Pancreas (tissue), 10 donors: Measurements from ENCODE around the gene CNTN5. TPM values are rescaled to one million over a fixed set of nuclear protein-coding genes. Genes with fewer than 3 reads are reported as not detected.

ENCODE experiments used
- ATAC-seq, 4 donors: fragments of 200-7000 bp; cut with Tn5 transposase; one replicate each; pipeline versions ENCODE4 v1.8.0 to v1.9.1; 2020; ENCODE audit warnings: mild to moderate bottlenecking in 4 of 4, moderate library complexity in 4 of 4
- DNase-seq, 6 donors: peaks; one replicate each; pipeline ENCODE4 v3.0.0-alpha.2; 2020
- FAIRE-seq: peaks from 2 replicates; lab custom pipeline; 2012; peaks lifted over from hg19 to GRCh38; lab: Jason Lieb, UNC
- H3K27ac ChIP-seq, 4 donors: fragments of 200-600 bp; sonication (generic); 1 replicate in 3 of 4; 2 replicates in 1 of 4; pipeline versions ENCODE4 v1.5.0 to v1.8.0; 2020
- H3K27me3 ChIP-seq, 4 donors: fragments of 200-600 bp; one replicate each; pipeline ENCODE4 v1.8.0; 2021
- H3K36me3 ChIP-seq, 3 donors: fragments of 200-600 bp; sonication (generic) in 1 of 3; one replicate each; pipeline versions ENCODE4 v1.5.0 to v1.8.0; 2020 to 2021
- H3K4me1 ChIP-seq, 3 donors: fragments of 200-600 bp; one replicate each; pipeline ENCODE4 v1.8.0; 2021
- H3K4me3 ChIP-seq, 4 donors: fragments of 200-600 bp; sonication (generic) in 2 of 4; one replicate each; pipeline versions ENCODE4 v1.5.0 to v1.8.0; 2020 to 2021
- H3K9me3 ChIP-seq, 4 donors: fragments of 200-600 bp; one replicate each; pipeline ENCODE4 v1.8.0; 2021
- CTCF ChIP-seq, 4 donors: fragments of 200-600 bp; sonication (generic) in 3 of 4; IDR thresholded peaks; one replicate each; pipeline versions ENCODE4 v1.5.0 to v1.8.0; 2021; ENCODE audit warnings: antibody characterized with exemption in 4 of 4
- WGBS, 2 donors: extraction: QIAGEN DNeasy Blood & Tissue Kit; methylation state at CpG; one replicate each; pipeline ENCODE4 v1.1.7; 2013; 5-methylcytosine and 5-hydroxymethylcytosine counted together
- intact Hi-C, 3 donors: fragments of 100-400 bp; cut with DNase I; formaldehyde crosslinking; loops; one replicate each; pipeline versions ENCODE4 v1.11.1 to v1.14.2; 2022
- polyA plus RNA-seq, 2 donors: library from polyadenylated mRNA; stranded (reverse); fragments of 200-250 nt; gene quantifications; one replicate each; pipeline ENCODE4 v1.2.3, GENCODE V29; 2013
- total RNA-seq, 6 donors: library from RNA; stranded (reverse); fragmentation: NEBNext Ultra II Directional in 4 of 6; extraction: Animal tissue kit (Norgen Biotek cat#: 25700) in 4 of 6; gene quantifications; one replicate each; pipeline versions ENCODE4 v1.2.1 to v1.2.4, GENCODE V29; 2021 to 2023
- donor health status: healthy with polysubstance abuse.
- donor health status: DM: no; HTN: no; CAD: no; lungs with moderate emphysema.
- donor health status: DM: no; HTN: no; CAD: no.
- donor health status: control.
- donor health status: control.
- donor health status: Bipolar disorder and iron deficiency.
- donor health status: DM: yes; HTN: yes; CAD: no.
- donor health status: DM: no; HTN: no; CAD: no.
- donor health status: DM: no; HTN: no; CAD: no.
- donor health status: DM: yes; HTN: yes; CAD: no.

Gene CNTN5
- total and polyA plus RNA-seq, 8 donors, result 0.11 to 1.2 (median 0.58) TPM

- no peaks in the 10 kb centered on the region for H3K4me1 ChIP-seq
- no peak for ATAC-seq
- intact Hi-C loops, result no loop called here
- no peak for FAIRE-seq
- H3K27ac ChIP-seq, result no peak overlapping the region
- no peaks in the 10 kb centered on the region for H3K27me3 ChIP-seq
- H3K9me3 ChIP-seq, result no peaks in the 10 kb centered on the region
- H3K4me3 ChIP-seq, result no peak overlapping the region
- no peaks in the 10 kb centered on the region for H3K36me3 ChIP-seq
- no peak for DNase-seq
- WGBS, 2 donors, result 68 to 90% methylated on average over 1 of the region's 1 CpG
- no peak for TF ChIP-seq CTCF (IDR thresholded peaks at IDR 0.05)
These were observed 533.6 kb downstream of the CNTN5 start for GRCh38 chr11:99554232-99554903.

- TF ChIP-seq CTCF (IDR thresholded peaks at IDR 0.05), result no peak
- no peaks in the 10 kb centered on the region for H3K4me1 ChIP-seq
- no peaks in the 10 kb centered on the region for H3K36me3 ChIP-seq
- intact Hi-C loops, result no loop called here
- no peak overlapping the region for H3K27ac ChIP-seq
- H3K27me3 ChIP-seq, result no peaks in the 10 kb centered on the region
- no peak for FAIRE-seq
- no peaks in the 10 kb centered on the region for H3K9me3 ChIP-seq
- ATAC-seq, result no peak
- no peak overlapping the region for H3K4me3 ChIP-seq
- DNase-seq, result no peak
- WGBS, 2 donors, result 64 to 76% methylated on average over 2 of the region's 2 CpGs
These were observed 534.7 kb downstream of the CNTN5 start for GRCh38 chr11:99555486-99555885.

GRCh38 chr11:99565333-99565732, 544.6 kb downstream of the CNTN5 start:
- Histone ChIP-seq H3K27me3 (no peaks in the 10 kb centered on the region), H3K4me3 (no peak overlapping the region), H3K9me3 (no peaks in the 10 kb centered on the region), H3K27ac (no peak overlapping the region), H3K36me3 (no peaks in the 10 kb centered on the region), H3K4me1 (no peaks in the 10 kb centered on the region)
- TF ChIP-seq CTCF (IDR thresholded peaks at IDR 0.05), result no peak
- FAIRE-seq, result no peak
- WGBS, 2 donors, result 48 to 56% methylated on average over 1 of the region's 1 CpG
- intact Hi-C loops, result no loop called here
- no peak for ATAC-seq
- DNase-seq, result no peak

- Histone ChIP-seq H3K4me3 (no peak overlapping the region), H3K27ac (no peak overlapping the region), H3K27me3 (no peaks in the 10 kb centered on the region), H3K4me1 (no peaks in the 10 kb centered on the region), H3K9me3 (no peaks in the 10 kb centered on the region), H3K36me3 (no peaks in the 10 kb centered on the region)
- intact Hi-C loops, result no loop called here
- ATAC-seq, result no peak
- DNase-seq, result no peak
- 17 to 19% methylated on average over 4 of the region's 4 CpGs for WGBS, 2 donors
- no peak for FAIRE-seq
- TF ChIP-seq CTCF (IDR thresholded peaks at IDR 0.05), result no peak
These were observed 546.7 kb downstream of the CNTN5 start for GRCh38 chr11:99567334-99567956.

- no peaks in the 10 kb centered on the region for H3K4me1 ChIP-seq
- DNase-seq (no peak), FAIRE-seq (no peak), ATAC-seq (no peak)
- H3K9me3 ChIP-seq, result no peaks in the 10 kb centered on the region
- H3K4me3 ChIP-seq, result no peak overlapping the region
- no peak for TF ChIP-seq CTCF (IDR thresholded peaks at IDR 0.05)
- H3K27me3 ChIP-seq, result no peaks in the 10 kb centered on the region
- H3K27ac ChIP-seq, result no peak overlapping the region
- intact Hi-C loops, result no loop called here
- H3K36me3 ChIP-seq, result no peaks in the 10 kb centered on the region
- 6 to 9% methylated on average over 1 of the region's 1 CpG for WGBS, 2 donors
These were observed 548.1 kb downstream of the CNTN5 start for GRCh38 chr11:99568808-99569207.
